Esophagus squamous epithelium (tissue), 4 donors: ENCODE results near the gene ENAM.

Experiments used
- CTCF ChIP-seq, 6 experiments: fragments of 450-650 bp in 4 of 6; fragments of 200-600 bp in 2 of 6; sonication (generic) in 2 of 6; IDR thresholded peaks; one replicate each; pipeline ENCODE4 v1.5.1; 2016 to 2019; ENCODE audit warnings: antibody characterized with exemption in 6 of 6, mild to moderate bottlenecking in 4 of 6, moderate library complexity in 4 of 6
- POLR2A ChIP-seq, 4 donors: fragments of 450-650 bp; IDR thresholded peaks; one replicate each; pipeline ENCODE4 v1.6.1; 2017; ENCODE audit warnings: antibody characterized with exemption in 4 of 4, mild to moderate bottlenecking in 4 of 4, moderate library complexity in 3 of 4

- no peak for TF ChIP-seq CTCF (IDR thresholded peaks at IDR 0.05)
- no peak for TF ChIP-seq POLR2A (IDR thresholded peaks at IDR 0.05)
Measured at GRCh38 chr4:70591955-70592582, 36.5 kb upstream of the ENAM start, which contains the start of gene AMBN.
